ENCODE measurements around the gene MRPS5.

Gene MRPS5

GRCh38 chr2:95076705-95077529 is 44.7 kb downstream of the MRPS5 start:
- H3K4me2 ChIP-seq (ENCODE audit: low read length), result peak overlapping the region; percentile 45
- no peaks in the 10 kb centered on the region for H3K9me2 ChIP-seq (ENCODE audit: low read depth, low read length)
- H3K9me3 ChIP-seq (ENCODE audit: low read length), result no peaks in the 10 kb centered on the region
- TF ChIP-seq CTCF (IDR thresholded peaks at IDR 0.05; ENCODE audit: low read length), result peak; percentile 87
- no peak for TF ChIP-seq EZH2 (IDR thresholded peaks at IDR 0.05; ENCODE audit: borderline replicate concordance, low read length)
- no peaks in the 10 kb centered on the region for H3K27me3 ChIP-seq (ENCODE audit: insufficient read depth, low read length)
- H3K4me3 ChIP-seq (ENCODE audit: low read depth, low read length, poor library complexity, severe bottlenecking), result peak overlapping the region; percentile 40
- no peak overlapping the region for H3K9ac ChIP-seq (ENCODE audit: low read length)
- H3K27ac ChIP-seq (ENCODE audit: low read depth, low read length, poor library complexity, severe bottlenecking), result no peak overlapping the region
- no peaks in the 10 kb centered on the region for H3F3A ChIP-seq (ENCODE audit: insufficient read depth, low read length)
- no peaks in the 10 kb centered on the region for H3K79me2 ChIP-seq (ENCODE audit: insufficient read depth, low read length)
- no peaks in the 10 kb centered on the region for H3K36me3 ChIP-seq (ENCODE audit: insufficient read depth, low read length)
- H2AFZ ChIP-seq (ENCODE audit: low read length), result no peak overlapping the region
- peaks cover 7% of the 10 kb centered on the region for H3K4me1 ChIP-seq (ENCODE audit: insufficient read depth, low read length, severe bottlenecking)
- H4K20me1 ChIP-seq (ENCODE audit: insufficient read depth, low read length), result no peaks in the 10 kb centered on the region

- Histone ChIP-seq H3K9me3 (ENCODE audit: low read length) (no peaks in the 10 kb centered on the region), H2AFZ (ENCODE audit: low read length) (no peak overlapping the region), H3K36me3 (ENCODE audit: insufficient read depth, low read length) (no peaks in the 10 kb centered on the region), H3K27me3 (ENCODE audit: insufficient read depth, low read length) (no peaks in the 10 kb centered on the region), H3K9me2 (ENCODE audit: low read depth, low read length) (no peaks in the 10 kb centered on the region), H3K9ac (ENCODE audit: low read length) (no peak overlapping the region), H4K20me1 (ENCODE audit: insufficient read depth, low read length) (no peaks in the 10 kb centered on the region), H3K79me2 (ENCODE audit: insufficient read depth, low read length) (no peaks in the 10 kb centered on the region), H3K4me3 (ENCODE audit: low read depth, low read length, poor library complexity, severe bottlenecking) (no peak overlapping the region), H3K4me2 (ENCODE audit: low read length) (no peak overlapping the region), H3K27ac (ENCODE audit: low read depth, low read length, poor library complexity, severe bottlenecking) (no peak overlapping the region), H3F3A (ENCODE audit: insufficient read depth, low read length) (no peaks in the 10 kb centered on the region), H3K4me1 (ENCODE audit: insufficient read depth, low read length, severe bottlenecking) (peaks cover 7% of the 10 kb centered on the region)
- TF ChIP-seq CTCF (IDR thresholded peaks at IDR 0.05; ENCODE audit: low read length) (no peak), EZH2 (IDR thresholded peaks at IDR 0.05; ENCODE audit: borderline replicate concordance, low read length) (no peak)
Measured at GRCh38 chr2:95075440-95076132, 46.0 kb downstream of the MRPS5 start.

- Histone ChIP-seq H3K4me3 (ENCODE audit: low read depth, low read length, poor library complexity, severe bottlenecking) (no peak overlapping the region), H3K4me1 (ENCODE audit: insufficient read depth, low read length, severe bottlenecking) (peaks cover 7% of the 10 kb centered on the region), H3K9me2 (ENCODE audit: low read depth, low read length) (no peaks in the 10 kb centered on the region), H2AFZ (ENCODE audit: low read length) (no peak overlapping the region), H3K36me3 (ENCODE audit: insufficient read depth, low read length) (no peaks in the 10 kb centered on the region), H3K9ac (ENCODE audit: low read length) (no peak overlapping the region), H3K79me2 (ENCODE audit: insufficient read depth, low read length) (no peaks in the 10 kb centered on the region), H3K4me2 (ENCODE audit: low read length) (no peak overlapping the region), H3K9me3 (ENCODE audit: low read length) (no peaks in the 10 kb centered on the region), H4K20me1 (ENCODE audit: insufficient read depth, low read length) (no peaks in the 10 kb centered on the region), H3K27ac (ENCODE audit: low read depth, low read length, poor library complexity, severe bottlenecking) (no peak overlapping the region), H3F3A (ENCODE audit: insufficient read depth, low read length) (no peaks in the 10 kb centered on the region), H3K27me3 (ENCODE audit: insufficient read depth, low read length) (no peaks in the 10 kb centered on the region)
- TF ChIP-seq CTCF (IDR thresholded peaks at IDR 0.05; ENCODE audit: low read length), result no peak
- TF ChIP-seq EZH2 (IDR thresholded peaks at IDR 0.05; ENCODE audit: borderline replicate concordance, low read length), result no peak
Measured at GRCh38 chr2:95074663-95075439, 46.8 kb downstream of the MRPS5 start.
